Activated T-cell treated with anti-CD3 and anti-CD28 coated beads, Interleukin-2, amount 50 U/mL, for 48 hours (primary cell): ENCODE measurements around the gene LMNA.

Source experiments
- DNase-seq, 2 experiments: peaks; one replicate each; pipeline ENCODE4 v3.0.0-alpha.2; 2020

LMNA gene

GRCh38 chr1:156143765-156144489 is 29.4 kb downstream of the LMNA start:
- DNase-seq, result no peak

GRCh38 chr1:156144742-156145141 is 30.2 kb downstream of the LMNA start:
- DNase-seq, result no peak

GRCh38 chr1:156145650-156146019 is 31.1 kb downstream of the LMNA start:
- DNase-seq, result no peak

- peak; percentile 65 to 66 for DNase-seq
These were observed 31.7 kb downstream of the LMNA start for GRCh38 chr1:156146020-156146768.

- peak in 1 of 2 experiments; percentile 55 for DNase-seq
These were observed 32.4 kb downstream of the LMNA start for GRCh38 chr1:156146769-156147405.

GRCh38 chr1:156148216-156148615 is 33.7 kb downstream of the LMNA start:
- no peak for DNase-seq

GRCh38 chr1:156149374-156150332 is 35.1 kb downstream of the LMNA start:
- DNase-seq, result no peak

GRCh38 chr1:156150333-156151011 is 36.0 kb downstream of the LMNA start:
- DNase-seq, result no peak

- DNase-seq, result no peak
These were observed 36.7 kb downstream of the LMNA start for GRCh38 chr1:156151093-156151688.

- no peak for DNase-seq
These were observed 38.1 kb downstream of the LMNA start for GRCh38 chr1:156152628-156153027.

GRCh38 chr1:156153362-156153761 is 38.9 kb downstream of the LMNA start, which contains the start of gene SEMA4A:
Gene SEMA4A, plus strand, starts transcription at chr1:156153585. Its CDS starts 994 bp downstream, at chr1:156154579.
- DNase-seq, result no peak

GRCh38 chr1:156154317-156154749 is 39.8 kb downstream of the LMNA start:
- peak; percentile 71 to 76 for DNase-seq

GRCh38 chr1:156155756-156156510 is 41.4 kb downstream of the LMNA start:
- DNase-seq, result no peak

GRCh38 chr1:156157506-156157905 is 43.0 kb downstream of the LMNA start:
- DNase-seq, result no peak

- DNase-seq, result no peak
These were observed 43.5 kb downstream of the LMNA start for GRCh38 chr1:156157966-156158365.

- no peak for DNase-seq
These were observed 45.7 kb downstream of the LMNA start for GRCh38 chr1:156160000-156160742.

GRCh38 chr1:156160743-156161171 is 46.2 kb downstream of the LMNA start:
- DNase-seq, result peak; percentile 87 to 88

GRCh38 chr1:156162430-156163037 is 48.0 kb downstream of the LMNA start:
- no peak for DNase-seq

GRCh38 chr1:156163712-156164111 is 49.2 kb downstream of the LMNA start:
- no peak for DNase-seq
